Effector memory CD8-positive, alpha-beta T cell (primary cell): ENCODE measurements around the gene PEX26.
"Not testable (repeated sequence)": the region's sequence is repeated elsewhere in the genome, so short reads cannot be mapped to it uniquely, and the experiment has no call there.

ENCODE experiments used
- ATAC-seq: fragments of 150-1000 bp; cut with Tn5 transposase; replicated peaks from 2 replicates; pipeline ENCODE4 v1.10.0; 2021; ENCODE audit warnings: mild to moderate bottlenecking, moderate library complexity
- DNase-seq, 3 experiments: peaks; one replicate each; pipeline ENCODE4 v3.0.0; 2021
- H3K27ac Mint-ChIP-seq, 2 donors: one replicate each; pipeline ENCODE4 v1.8.0; 2022; ENCODE audit warnings: mild to moderate bottlenecking in 2 of 2, mixed read lengths in 2 of 2, moderate library complexity in 2 of 2
- H3K27me3 Mint-ChIP-seq, 2 donors: one replicate each; pipeline ENCODE4 v1.8.0; 2022; ENCODE audit warnings: mixed read lengths in 2 of 2
- H3K36me3 Mint-ChIP-seq: one replicate; pipeline ENCODE4 v1.8.0; 2022; ENCODE audit warnings: mild to moderate bottlenecking, moderate library complexity, mixed read lengths; ENCODE audit not compliant: insufficient read depth
- H3K4me1 Mint-ChIP-seq, 2 donors: one replicate each; pipeline ENCODE4 v1.8.0; 2022; ENCODE audit warnings: low read depth in 2 of 2, mixed read lengths in 2 of 2
- H3K4me3 Mint-ChIP-seq, 2 donors: one replicate each; pipeline ENCODE4 v1.8.0; 2022; ENCODE audit warnings: mild to moderate bottlenecking in 2 of 2, mixed read lengths in 2 of 2, moderate library complexity in 2 of 2
- H3K9me3 Mint-ChIP-seq, 2 donors: one replicate each; pipeline ENCODE4 v1.8.0; 2022; ENCODE audit warnings: mixed read lengths in 2 of 2

Gene PEX26

DNA sequence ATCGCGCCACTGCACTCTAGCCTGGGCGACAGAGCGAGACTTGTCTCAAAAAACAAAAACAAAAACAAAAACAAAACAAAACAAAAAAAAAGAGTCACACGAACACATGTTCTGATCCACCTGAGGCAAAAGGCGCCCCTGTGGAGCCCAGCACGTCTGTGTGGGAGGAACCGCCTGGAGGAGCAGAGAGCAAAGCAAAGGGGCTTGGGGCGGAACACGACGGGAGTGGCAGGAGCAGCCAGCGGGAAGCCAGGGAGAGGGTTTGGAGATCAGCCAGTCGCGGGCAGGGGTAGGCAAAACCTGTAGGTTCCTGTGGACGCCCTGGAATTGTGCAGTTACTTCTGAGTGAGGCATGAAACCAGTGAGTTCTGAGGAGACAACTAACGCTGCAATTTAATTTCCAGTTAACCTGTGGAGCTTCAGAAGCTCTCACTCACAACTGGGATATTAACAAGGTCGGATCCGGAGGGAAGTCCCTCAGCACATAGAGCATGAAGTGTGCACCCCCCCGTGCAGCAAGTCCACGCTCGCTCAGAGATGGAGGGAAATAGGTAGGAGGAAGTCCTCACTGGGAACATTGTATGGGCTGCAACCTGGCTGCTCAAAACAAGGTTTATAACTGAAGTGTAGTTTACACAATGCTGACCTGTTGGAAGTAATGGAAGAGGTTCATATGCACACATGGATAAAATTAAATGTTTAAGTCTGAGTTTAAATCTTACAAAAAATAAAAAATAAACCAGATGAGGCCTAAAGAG is 59.0 kb downstream of the PEX26 start:
- peaks cover 5% of the 10 kb centered on the region for H3K36me3 Mint-ChIP-seq
- no peaks in the 10 kb centered on the region for H3K27me3 Mint-ChIP-seq
- ATAC-seq (no peak), DNase-seq (no peak)
- no peaks in the 10 kb centered on the region for H3K4me1 Mint-ChIP-seq
- H3K27ac Mint-ChIP-seq, result no peak overlapping the region
- no peaks in the 10 kb centered on the region for H3K9me3 Mint-ChIP-seq
- H3K4me3 Mint-ChIP-seq, result no peak overlapping the region

- H3K4me1 Mint-ChIP-seq, DNase-seq, H3K4me3 Mint-ChIP-seq: not testable (repeated sequence)
Measured at GRCh38 chr22:18141004-18141403, 63.2 kb downstream of the PEX26 start.

GRCh38 chr22:18144105-18144504 is 66.3 kb downstream of the PEX26 start:
- H3K4me1 Mint-ChIP-seq, result peaks cover 6 to 9% of the 10 kb centered on the region in 2 donors
- H3K4me3 Mint-ChIP-seq, result no peak overlapping the region
- H3K36me3 Mint-ChIP-seq, result peaks cover 6% of the 10 kb centered on the region
- H3K9me3 Mint-ChIP-seq, result no peaks in the 10 kb centered on the region
- DNase-seq (no peak), ATAC-seq (no peak)
- H3K27me3 Mint-ChIP-seq, result no peaks in the 10 kb centered on the region
- no peak overlapping the region for H3K27ac Mint-ChIP-seq

More at GRCh38 chr22:18141004-18141403, 63.2 kb downstream of the PEX26 start:
- H3K27me3 Mint-ChIP-seq, H3K9me3 Mint-ChIP-seq, H3K27ac Mint-ChIP-seq, H3K36me3 Mint-ChIP-seq, ATAC-seq: not testable (repeated sequence)

DNA sequence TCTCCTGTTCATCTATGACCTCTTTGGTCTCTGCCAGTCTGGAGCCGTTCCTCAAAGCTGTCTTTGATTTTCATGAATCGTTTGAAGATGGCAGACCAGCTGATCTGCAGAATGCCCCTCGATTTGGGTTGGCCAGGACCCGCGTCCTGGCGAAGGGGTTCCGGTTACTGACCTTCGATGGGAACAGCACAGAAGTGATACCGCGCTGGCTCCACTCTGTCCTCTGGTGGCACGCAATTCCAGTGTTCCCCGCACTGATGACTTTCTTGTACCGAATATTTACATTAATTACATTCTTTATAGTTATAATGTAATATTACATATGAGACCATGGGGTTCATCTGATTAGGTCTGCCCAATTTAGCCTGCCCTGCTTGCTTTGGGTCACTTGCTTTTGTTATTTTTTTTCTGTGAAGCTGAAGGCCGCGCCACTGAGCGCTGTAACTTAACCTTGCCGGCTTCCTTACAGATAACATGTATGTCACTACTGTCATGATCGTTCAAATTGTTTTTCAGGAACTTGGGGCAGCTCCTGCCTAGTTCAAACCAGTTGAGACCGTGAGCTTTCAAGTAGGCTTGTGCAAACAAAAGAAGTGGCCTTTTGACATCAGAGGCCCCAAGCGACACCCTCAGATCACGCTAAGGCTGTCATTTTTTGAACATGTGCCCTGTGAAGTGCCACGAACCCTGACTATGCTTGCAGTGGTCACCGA is 68.0 kb downstream of the PEX26 start:
- ATAC-seq (no peak), DNase-seq (no peak)
- Mint-ChIP-seq H3K9me3 (no peaks in the 10 kb centered on the region), H3K27ac (no peak overlapping the region), H3K27me3 (no peaks in the 10 kb centered on the region), H3K4me1 (peaks cover 13 to 14% of the 10 kb centered on the region in 2 donors), H3K36me3 (peaks cover 9% of the 10 kb centered on the region), H3K4me3 (no peak overlapping the region)

- Mint-ChIP-seq H3K4me3 (no peak overlapping the region), H3K9me3 (no peaks in the 10 kb centered on the region)
Measured at GRCh38 chr22:18146389-18146753, 68.6 kb downstream of the PEX26 start.

DNA sequence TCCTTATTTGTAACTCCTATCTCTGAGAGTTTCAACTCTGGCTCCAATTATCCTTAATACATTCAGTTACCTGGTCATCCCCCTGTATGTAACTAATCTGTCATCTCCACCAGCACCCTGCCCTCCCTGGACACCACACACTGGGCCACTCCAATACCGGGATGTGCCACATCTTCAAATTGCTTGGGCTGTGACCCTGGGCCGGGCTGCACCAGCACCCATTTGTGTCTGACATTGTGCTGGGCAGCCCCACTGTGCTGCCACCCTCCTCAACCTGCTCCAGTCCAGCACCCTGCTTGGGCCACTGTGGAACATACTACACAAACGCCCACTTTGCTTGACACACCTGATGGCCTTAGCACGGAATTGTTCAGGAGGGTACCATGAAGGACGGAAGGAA is 70.0 kb downstream of the PEX26 start:
- no peaks in the 10 kb centered on the region for H3K27me3 Mint-ChIP-seq
- no peaks in the 10 kb centered on the region for H3K9me3 Mint-ChIP-seq
- peaks cover 17 to 26% of the 10 kb centered on the region in 2 donors for H3K4me1 Mint-ChIP-seq
- ATAC-seq (no peak), DNase-seq (no peak)
- no peak overlapping the region for H3K4me3 Mint-ChIP-seq
- peaks cover 12% of the 10 kb centered on the region for H3K36me3 Mint-ChIP-seq
- H3K27ac Mint-ChIP-seq, result peak overlapping the region; percentile 84 to 97

More at GRCh38 chr22:18146389-18146753, 68.6 kb downstream of the PEX26 start:
- DNase-seq (no peak), ATAC-seq (no peak)
- H3K27me3 Mint-ChIP-seq, result no peaks in the 10 kb centered on the region
- H3K4me1 Mint-ChIP-seq, result peaks cover 14 to 18% of the 10 kb centered on the region in 2 donors
- H3K27ac Mint-ChIP-seq, result no peak overlapping the region
- H3K36me3 Mint-ChIP-seq, result peaks cover 8% of the 10 kb centered on the region

- no peak for ATAC-seq
- DNase-seq, result no peak
- H3K36me3 Mint-ChIP-seq, result peaks cover 12% of the 10 kb centered on the region
- no peaks in the 10 kb centered on the region for H3K27me3 Mint-ChIP-seq
- no peak overlapping the region for H3K4me3 Mint-ChIP-seq
- H3K27ac Mint-ChIP-seq, result peak overlapping the region; percentile 84 to 97
- H3K9me3 Mint-ChIP-seq, result no peaks in the 10 kb centered on the region
- H3K4me1 Mint-ChIP-seq, result peaks cover 18 to 27% of the 10 kb centered on the region in 2 donors
Measured at GRCh38 chr22:18148293-18148965, 70.6 kb downstream of the PEX26 start.

DNA sequence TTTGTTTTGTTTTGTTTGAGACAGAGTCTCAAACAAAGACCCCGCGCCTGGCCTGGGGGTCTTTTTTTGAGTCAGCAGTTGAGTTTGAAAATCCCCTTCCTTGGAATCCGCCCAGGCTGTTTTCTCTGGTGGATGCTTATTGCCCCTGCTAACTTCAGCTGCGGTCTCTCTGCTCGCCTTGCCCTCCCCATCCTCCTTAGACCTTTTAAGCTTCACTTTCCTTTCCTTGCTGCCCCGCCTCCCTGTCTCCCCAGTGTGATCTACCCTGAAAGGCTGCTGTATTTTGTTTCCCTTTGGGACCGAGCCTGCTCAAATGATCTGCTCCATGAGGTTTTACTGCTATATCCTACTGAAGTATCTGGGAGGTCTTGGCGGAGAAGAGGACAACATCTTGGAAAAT is 74.7 kb downstream of the PEX26 start:
- no peaks in the 10 kb centered on the region for H3K9me3 Mint-ChIP-seq
- H3K36me3 Mint-ChIP-seq, result peaks cover 12% of the 10 kb centered on the region
- no peak for ATAC-seq
- peak in 1 of 3 experiments; percentile 19 for DNase-seq
- H3K4me1 Mint-ChIP-seq, result peaks cover 17 to 31% of the 10 kb centered on the region in 2 donors
- H3K27me3 Mint-ChIP-seq, result no peaks in the 10 kb centered on the region
- H3K27ac Mint-ChIP-seq, result peak overlapping the region; percentile 85 to 97
- peak overlapping the region; percentile 56 to 92 for H3K4me3 Mint-ChIP-seq

DNA sequence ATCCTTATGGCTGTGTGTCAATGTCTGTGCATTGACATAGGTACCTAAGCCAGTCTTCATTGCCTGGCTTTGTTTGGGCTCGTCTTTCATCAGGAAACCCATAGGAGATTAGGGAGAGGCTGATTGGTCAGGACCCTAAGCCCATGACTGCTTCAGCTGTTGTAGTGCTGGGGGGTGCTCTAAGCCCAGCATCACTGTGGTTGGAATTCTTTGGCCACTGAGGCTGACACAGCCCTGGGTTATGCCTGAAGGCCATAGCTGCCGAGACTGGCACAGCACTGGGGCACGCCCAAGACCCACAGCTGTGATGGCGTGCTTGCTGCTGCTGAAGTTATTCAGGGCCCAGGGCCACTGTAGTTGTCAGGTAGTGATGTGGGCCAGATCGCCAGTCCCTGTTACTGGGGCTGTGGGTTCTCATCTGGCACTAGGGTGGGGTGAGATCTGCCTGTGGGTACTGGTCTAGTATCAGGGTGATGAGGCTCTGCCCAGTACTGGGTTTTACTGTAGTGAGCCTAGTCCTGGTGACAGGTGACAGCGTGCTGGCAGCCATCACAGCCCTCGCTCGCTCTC is 77.1 kb downstream of the PEX26 start:
- no peak for DNase-seq
- Mint-ChIP-seq H3K4me3 (no peak overlapping the region), H3K27me3 (no peaks in the 10 kb centered on the region), H3K9me3 (no peaks in the 10 kb centered on the region), H3K4me1 (peaks cover 7 to 23% of the 10 kb centered on the region in 2 donors), H3K36me3 (peaks cover 8% of the 10 kb centered on the region), H3K27ac (peak overlapping the region in 1 of 2 donors; percentile 46)
- no peak for ATAC-seq
